HG03342 (cell line): ENCODE results near the gene PER2.

Source experiments
- ATAC-seq: cut with Tn5 transposase; IDR thresholded peaks from one replicate; pipeline ENCODE4 v1.9.1; 2021; ENCODE audit warnings: mild to moderate bottlenecking, moderate library complexity; ENCODE audit not compliant: unreplicated experiment

The PER2 gene

GRCh38 chr2:238270606-238271005, 17.8 kb downstream of the PER2 start:
- ATAC-seq: no peak

DNA sequence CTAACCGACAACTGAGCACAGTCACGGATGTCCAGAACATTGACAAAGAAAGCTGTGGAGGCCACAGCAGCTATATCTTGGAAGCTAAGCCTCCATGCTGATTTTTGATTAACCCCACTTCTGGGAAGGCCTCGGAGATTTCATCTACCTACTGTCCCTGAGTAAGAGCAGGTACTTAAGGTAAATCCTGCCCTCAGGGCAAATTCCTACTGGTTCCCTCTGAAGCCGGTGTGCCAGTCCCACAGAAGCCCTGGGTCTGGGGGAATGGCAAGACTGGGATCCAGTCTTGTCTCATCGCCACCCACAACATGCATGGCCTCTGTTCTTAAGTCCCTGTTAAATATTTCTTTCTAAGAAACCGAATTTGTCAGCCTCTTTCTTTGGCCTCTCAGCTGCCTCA, 18.7 kb downstream of the PER2 start:
- no peak for ATAC-seq

DNA sequence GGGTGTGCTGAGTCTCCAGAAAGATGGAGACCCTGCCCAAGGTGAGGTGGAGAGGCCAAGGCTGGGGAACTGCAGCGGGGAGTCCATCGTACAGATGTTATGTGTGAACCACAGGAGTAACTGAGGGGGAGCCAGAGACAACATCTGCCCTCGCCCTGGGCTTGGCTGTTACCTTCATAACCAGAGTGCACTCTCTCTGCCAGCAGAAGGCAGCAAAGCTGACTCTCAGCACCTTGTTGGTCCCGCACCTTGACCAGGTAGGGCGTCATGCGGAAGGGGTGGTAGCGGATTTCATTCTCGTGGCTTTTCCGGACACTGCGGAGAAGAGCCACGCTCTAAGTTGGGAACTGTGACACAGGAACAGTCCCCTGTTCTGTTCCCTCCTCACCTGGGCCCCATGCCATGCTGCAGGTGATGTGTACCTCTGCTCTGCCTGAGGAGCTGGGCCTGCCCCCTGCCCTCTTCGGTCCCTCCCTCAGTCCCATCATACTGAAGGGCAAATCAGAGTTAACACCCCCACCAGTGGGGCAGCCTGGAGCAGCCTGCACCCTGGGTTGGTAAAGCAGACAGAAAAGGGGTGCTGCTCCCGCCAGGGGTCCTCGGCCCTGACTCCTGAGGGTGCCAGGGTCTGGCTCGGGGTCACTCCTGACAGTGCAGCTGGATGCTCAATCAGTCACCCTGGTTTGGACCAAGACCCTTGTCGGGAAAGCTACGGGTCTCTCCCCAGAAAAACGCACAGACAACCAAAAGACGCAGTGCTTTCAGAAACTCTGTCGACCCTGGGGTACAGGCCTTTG, 20.3 kb downstream of the PER2 start:
- ATAC-seq: no peak

DNA sequence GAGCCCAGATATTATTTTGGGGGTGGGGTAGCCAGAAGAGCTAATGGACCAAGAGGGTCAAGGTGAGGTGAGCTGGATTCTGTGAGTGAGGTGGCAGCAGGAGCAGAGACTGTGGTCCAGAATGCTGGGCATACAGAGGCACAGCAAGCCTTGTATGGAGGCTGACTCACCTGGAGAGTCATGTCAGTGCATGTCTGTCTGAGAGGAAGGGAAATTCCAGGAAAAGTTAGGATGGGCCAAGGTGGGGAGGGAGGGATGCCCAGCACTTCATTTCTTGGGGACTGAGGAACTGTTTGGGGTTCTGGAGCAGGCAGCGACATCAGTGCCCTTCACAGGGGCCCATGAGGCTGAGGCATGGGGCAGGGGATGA, 21.1 kb downstream of the PER2 start:
- ATAC-seq: no peak

DNA sequence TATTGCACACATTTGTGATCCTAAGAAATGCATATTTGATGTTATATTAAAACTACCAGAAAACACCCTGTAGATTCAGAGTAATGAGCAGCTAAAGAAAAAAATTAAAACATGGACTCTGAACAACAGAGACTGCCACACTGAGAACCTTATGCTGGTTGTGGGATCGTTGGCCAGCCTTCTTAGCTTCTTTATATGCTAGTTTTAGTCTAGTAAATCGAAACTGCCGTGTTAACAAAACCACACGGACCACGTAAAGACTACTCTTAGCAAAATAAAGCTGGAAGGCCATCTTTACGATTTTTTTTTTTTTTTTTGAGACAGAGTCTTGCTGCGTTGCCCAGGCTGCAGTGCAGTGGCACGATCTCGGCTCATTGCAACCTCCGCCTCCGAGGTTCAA, 22.8 kb downstream of the PER2 start:
- no peak for ATAC-seq

- no peak for ATAC-seq
Measured at GRCh38 chr2:238264072-238264460, 24.3 kb downstream of the PER2 start.

- no peak for ATAC-seq
Measured at GRCh38 chr2:238263204-238264071, 25.0 kb downstream of the PER2 start.

DNA sequence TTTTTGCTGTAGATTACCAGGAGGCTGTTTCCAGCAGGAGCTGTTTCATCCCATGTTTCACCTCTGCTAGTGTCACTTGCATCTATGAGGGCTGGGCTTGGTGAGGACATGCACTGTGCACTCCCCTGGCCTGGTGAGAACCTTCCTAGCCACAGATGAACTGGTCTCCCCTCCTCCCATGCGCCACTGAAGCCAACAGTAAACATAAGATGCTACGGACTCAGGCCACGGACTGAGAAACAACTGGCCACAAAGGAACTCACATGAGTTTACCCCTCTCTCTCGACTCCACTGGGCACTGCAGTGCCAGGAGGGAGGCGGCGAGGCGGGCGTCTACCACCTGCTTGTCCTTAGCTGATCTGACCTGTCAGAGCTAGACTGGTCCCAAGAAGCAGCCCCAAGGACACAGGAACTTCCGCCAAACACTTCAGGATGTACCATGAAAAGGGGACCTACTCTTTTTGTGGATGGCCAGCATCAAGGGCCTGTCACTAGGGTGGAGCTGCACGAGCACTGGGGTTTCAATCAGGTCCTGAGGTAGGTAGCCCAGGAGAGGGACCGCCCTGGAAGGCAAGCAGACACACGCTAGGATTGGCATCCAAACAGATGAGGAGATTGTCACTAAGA, 25.8 kb downstream of the PER2 start:
- ATAC-seq: no peak

DNA sequence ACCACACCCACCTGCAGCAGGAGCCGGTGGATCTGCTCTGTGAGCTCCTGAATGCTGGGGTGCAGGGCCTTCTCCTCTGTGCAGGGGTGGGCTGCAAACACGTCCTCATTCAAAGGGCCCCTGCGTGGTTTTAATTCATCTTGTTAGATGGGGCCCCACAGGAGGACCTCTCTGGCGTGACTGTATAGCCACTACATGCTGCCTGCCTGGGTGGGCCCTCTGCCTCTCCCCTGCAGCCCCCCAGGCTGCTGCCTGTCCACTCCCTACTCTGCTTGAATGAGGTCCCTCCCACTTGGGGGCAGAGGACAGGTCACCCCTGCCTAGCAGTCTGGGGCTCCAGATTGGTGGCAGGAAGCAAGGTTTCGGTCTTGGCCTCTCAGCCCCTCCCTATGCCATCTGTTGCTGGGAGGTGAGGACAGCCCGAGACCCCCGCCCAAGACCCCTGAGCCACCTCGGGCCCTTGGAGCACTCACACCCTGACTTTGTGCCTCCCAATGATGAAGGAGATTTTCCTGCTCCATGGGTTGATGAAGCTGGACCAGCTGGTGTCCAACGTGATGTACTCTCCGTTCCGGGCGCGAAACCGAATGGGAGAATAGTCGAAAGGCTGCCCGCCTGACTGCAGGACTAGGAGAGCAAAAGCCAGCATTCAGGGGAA, 26.6 kb downstream of the PER2 start:
- no peak for ATAC-seq

DNA sequence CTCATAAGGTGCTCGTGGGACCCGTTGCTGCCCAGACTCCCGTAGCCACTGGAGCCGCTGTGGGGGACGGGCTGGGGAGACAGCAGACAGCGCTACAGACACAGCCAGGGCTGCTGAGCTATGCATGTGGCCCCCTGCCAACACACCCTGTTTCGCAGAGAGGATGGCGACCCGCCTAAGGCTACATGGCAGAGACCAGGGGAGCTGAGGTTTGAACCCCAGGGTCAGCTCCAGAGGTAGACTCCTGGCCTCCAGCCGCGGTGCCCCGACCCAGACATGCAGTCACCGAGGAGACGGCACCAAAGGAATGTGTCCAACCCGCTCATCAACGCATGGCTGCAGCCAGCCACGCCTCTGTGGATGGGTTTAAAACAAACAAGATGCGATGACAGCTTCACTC, 27.5 kb downstream of the PER2 start:
- ATAC-seq: no peak

DNA sequence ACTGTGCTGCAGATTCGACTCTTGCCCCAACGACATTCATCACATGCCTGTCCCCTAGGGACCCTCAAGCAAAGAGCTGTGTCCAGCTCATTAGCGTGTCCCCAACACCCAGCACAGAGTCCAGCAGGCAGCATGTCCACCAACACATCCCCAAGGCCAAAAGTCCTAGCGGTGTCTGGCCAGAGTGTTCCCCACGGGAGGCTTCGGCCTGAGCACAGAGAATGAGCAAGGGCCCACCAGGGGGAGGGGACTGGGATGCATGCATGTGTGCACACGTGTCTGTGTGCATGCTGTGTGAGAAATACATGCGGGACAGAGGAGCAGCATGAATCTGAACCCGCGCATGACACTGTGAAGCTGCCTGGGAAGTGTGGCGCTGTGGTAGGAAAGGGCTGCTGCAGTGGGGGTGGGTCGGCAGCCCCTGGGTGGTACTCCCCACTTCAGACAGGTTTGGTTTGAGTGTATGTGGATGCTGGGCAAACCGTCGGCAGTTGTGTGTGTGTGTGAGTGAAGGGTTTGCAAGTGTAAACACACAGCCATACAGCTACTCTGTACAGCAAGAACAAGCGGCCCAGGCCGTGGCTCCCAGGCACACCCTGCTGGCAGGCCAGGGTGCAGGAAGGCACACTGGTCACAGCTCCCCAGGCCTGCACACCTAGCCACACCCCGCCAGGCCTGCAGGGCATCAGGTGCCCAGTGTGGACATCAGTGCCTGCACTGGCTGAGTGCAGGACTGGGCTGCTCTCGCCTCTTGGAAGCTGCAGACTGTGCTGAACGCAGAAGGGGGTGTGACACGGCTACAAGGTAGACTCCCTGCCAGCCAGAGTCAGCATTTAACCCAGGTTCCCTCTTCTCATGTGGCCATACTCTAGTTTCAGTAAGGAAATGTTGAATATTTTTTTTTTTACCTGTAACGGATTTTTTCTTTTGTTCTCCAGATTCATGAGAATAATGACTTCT, 29.1 kb downstream of the PER2 start:
- no peak for ATAC-seq

DNA sequence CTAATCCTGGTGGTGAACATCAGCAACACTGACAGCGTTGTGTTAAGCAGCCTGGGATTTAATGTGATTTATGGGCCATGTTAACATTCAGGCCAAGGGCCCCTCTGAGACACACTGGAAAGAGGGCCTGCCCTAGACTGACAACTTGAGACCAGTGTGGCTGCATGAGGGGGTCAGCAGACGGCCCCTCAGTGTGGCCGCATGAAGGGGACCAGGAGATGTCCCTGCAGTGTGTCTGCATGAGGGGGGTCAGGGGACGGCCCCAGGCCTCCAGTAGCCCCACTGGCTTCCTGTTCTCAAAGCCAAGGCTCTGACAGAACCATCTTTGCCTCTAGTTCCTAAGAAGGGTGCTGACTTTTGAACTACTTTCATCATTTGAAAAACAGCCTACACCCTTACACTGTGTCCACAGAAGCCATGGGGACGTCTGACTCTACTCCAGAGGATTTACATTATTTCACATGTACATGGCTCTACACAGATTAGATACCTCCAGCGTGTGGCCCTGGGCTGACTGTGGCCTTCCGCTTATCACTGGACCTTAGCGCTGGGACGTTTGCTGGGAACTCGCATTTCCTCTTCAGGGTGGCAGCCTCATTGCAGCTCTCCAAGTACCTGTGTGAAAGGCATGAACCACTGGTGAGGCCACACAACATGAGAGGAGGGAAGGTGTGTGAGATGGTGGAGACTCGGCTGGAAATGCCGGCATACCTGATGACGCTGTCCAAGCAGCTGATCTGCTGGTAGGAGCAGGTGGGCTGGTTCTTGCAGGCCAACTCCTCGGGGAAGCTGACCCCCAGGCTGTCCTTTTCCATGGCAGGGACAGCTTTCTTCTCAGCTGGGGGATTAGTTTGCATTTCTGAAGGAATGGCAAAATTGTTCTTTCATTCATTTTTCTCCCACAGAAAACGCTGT, 30.4 kb downstream of the PER2 start:
- ATAC-seq: no peak

- no peak for ATAC-seq
Measured at GRCh38 chr2:238256594-238257104, 31.8 kb downstream of the PER2 start.

DNA sequence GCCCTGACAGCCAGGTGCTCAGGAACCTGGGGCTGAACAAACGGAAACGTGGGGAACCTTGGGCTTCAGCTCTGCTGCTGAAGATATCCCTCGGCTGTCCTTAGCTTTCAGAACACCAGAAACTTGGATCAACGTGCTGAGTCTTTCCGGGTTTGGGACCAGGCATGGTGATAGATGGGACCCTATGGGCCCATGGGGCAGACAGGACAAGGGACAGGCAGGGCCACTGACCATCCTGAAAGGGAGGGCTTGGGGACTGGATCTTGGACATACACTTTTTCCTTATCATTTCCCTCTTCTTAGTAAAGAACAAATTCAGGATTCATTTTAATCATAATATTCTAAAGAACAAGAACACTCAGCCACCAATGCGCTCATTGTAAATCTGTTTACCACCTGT, 32.3 kb downstream of the PER2 start:
- no peak for ATAC-seq

DNA sequence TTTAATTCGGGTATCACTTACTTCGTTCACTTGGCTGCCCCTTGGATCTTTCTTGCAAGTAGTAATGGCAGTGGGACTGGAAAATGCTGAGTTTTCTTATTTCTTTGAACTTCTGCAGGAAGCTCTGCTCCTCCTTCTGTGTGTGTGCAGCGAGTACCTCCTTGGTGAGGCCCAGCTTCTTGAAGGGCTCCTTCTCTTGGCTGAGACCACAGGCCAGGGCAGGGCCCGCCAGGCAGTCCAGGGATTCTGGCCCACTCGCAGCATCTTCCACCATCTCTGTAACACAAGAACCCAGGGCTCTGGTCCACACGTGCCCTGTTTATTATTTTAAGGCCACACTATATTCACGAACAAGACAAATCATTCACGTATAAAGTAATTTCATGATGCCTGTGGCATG, 32.8 kb downstream of the PER2 start:
- no peak for ATAC-seq

DNA sequence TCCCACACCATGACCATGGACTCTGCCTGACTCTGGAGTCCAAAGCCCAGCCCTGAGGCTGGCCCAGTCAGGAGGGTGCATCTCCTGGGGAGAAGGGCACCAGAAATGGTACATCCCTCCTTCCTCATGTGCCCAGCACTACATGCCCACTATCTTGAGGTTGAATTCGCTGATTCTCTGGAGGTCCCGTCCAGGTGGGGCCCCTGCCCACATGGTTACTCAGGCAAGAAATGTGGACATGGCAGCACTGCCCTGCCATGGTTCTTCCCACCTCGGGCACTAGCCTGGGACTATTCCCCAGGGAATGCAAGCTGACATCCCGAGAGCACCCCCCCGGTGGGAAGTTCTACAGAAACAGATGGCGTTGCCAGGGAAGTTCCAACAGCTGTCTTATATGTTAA, 33.3 kb downstream of the PER2 start:
- ATAC-seq: no peak

GRCh38 chr2:238254095-238254723, 34.2 kb downstream of the PER2 start:
- no peak for ATAC-seq
